Measurements from ENCODE around the gene KCNAB1.

The KCNAB1 gene

GRCh38 chr3:156432563-156432962, 312.2 kb downstream of the KCNAB1 start:
- H3K9me3 ChIP-seq (ENCODE audit: low read length) = no peaks in the 10 kb centered on the region
- H4K20me1 ChIP-seq (ENCODE audit: insufficient read depth, low read length) = no peaks in the 10 kb centered on the region
- no peak overlapping the region for H3K27ac ChIP-seq (ENCODE audit: low read depth, low read length, poor library complexity, severe bottlenecking)
- H3K9ac ChIP-seq (ENCODE audit: low read length) = no peak overlapping the region
- no peaks in the 10 kb centered on the region for H3K9me2 ChIP-seq (ENCODE audit: low read depth, low read length)
- H3K4me1 ChIP-seq (ENCODE audit: insufficient read depth, low read length, severe bottlenecking) = no peaks in the 10 kb centered on the region
- no peak overlapping the region for H3K4me3 ChIP-seq (ENCODE audit: low read depth, low read length, poor library complexity, severe bottlenecking)
- H3K36me3 ChIP-seq (ENCODE audit: insufficient read depth, low read length) = no peaks in the 10 kb centered on the region
- no peak overlapping the region for H2AFZ ChIP-seq (ENCODE audit: low read length)
- no peak overlapping the region for H3K4me2 ChIP-seq (ENCODE audit: low read length)
- no peaks in the 10 kb centered on the region for H3K27me3 ChIP-seq (ENCODE audit: insufficient read depth, low read length)
- TF ChIP-seq EZH2 (IDR thresholded peaks at IDR 0.05; ENCODE audit: borderline replicate concordance, low read length) = no peak
- TF ChIP-seq CTCF (IDR thresholded peaks at IDR 0.05; ENCODE audit: low read length) = no peak
- H3F3A ChIP-seq (ENCODE audit: insufficient read depth, low read length) = no peaks in the 10 kb centered on the region
- H3K79me2 ChIP-seq (ENCODE audit: insufficient read depth, low read length) = no peaks in the 10 kb centered on the region

DNA sequence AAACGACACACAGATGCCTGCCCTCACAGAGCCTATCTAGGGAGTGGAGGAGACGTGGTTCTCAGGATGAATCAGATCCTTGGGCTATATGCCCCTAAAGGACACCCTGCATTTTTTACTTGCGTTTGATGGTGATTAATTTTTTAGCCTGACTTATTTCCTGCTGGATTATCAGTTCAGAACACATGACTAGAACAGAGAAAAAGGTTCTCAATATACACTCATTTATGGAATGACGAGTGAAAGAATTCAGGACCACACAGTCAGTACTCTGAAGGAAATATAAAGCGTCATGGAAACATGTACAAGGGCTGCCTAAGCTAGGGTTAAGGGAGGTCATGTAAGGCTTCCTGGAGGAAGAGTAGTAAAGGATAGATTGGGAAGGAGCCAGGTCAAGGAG, 312.8 kb downstream of the KCNAB1 start:
- no peaks in the 10 kb centered on the region for H3K36me3 ChIP-seq (ENCODE audit: insufficient read depth, low read length)
- H3K9ac ChIP-seq (ENCODE audit: low read length) = no peak overlapping the region
- H3F3A ChIP-seq (ENCODE audit: insufficient read depth, low read length) = no peaks in the 10 kb centered on the region
- H3K79me2 ChIP-seq (ENCODE audit: insufficient read depth, low read length) = no peaks in the 10 kb centered on the region
- TF ChIP-seq CTCF (IDR thresholded peaks at IDR 0.05; ENCODE audit: low read length) = no peak
- no peak for TF ChIP-seq EZH2 (IDR thresholded peaks at IDR 0.05; ENCODE audit: borderline replicate concordance, low read length)
- no peak overlapping the region for H2AFZ ChIP-seq (ENCODE audit: low read length)
- no peak overlapping the region for H3K27ac ChIP-seq (ENCODE audit: low read depth, low read length, poor library complexity, severe bottlenecking)
- no peak overlapping the region for H3K4me3 ChIP-seq (ENCODE audit: low read depth, low read length, poor library complexity, severe bottlenecking)
- no peaks in the 10 kb centered on the region for H3K27me3 ChIP-seq (ENCODE audit: insufficient read depth, low read length)
- H3K9me2 ChIP-seq (ENCODE audit: low read depth, low read length) = no peaks in the 10 kb centered on the region
- no peaks in the 10 kb centered on the region for H3K4me1 ChIP-seq (ENCODE audit: insufficient read depth, low read length, severe bottlenecking)
- no peaks in the 10 kb centered on the region for H3K9me3 ChIP-seq (ENCODE audit: low read length)
- no peaks in the 10 kb centered on the region for H4K20me1 ChIP-seq (ENCODE audit: insufficient read depth, low read length)
- no peak overlapping the region for H3K4me2 ChIP-seq (ENCODE audit: low read length)

- H3K27ac ChIP-seq (ENCODE audit: low read depth, low read length, poor library complexity, severe bottlenecking) = no peak overlapping the region
- no peaks in the 10 kb centered on the region for H3K79me2 ChIP-seq (ENCODE audit: insufficient read depth, low read length)
- no peaks in the 10 kb centered on the region for H4K20me1 ChIP-seq (ENCODE audit: insufficient read depth, low read length)
- TF ChIP-seq EZH2 (IDR thresholded peaks at IDR 0.05; ENCODE audit: borderline replicate concordance, low read length) = no peak
- no peak for TF ChIP-seq CTCF (IDR thresholded peaks at IDR 0.05; ENCODE audit: low read length)
- no peak overlapping the region for H3K4me3 ChIP-seq (ENCODE audit: low read depth, low read length, poor library complexity, severe bottlenecking)
- H3K4me2 ChIP-seq (ENCODE audit: low read length) = no peak overlapping the region
- no peaks in the 10 kb centered on the region for H3K4me1 ChIP-seq (ENCODE audit: insufficient read depth, low read length, severe bottlenecking)
- no peaks in the 10 kb centered on the region for H3F3A ChIP-seq (ENCODE audit: insufficient read depth, low read length)
- no peaks in the 10 kb centered on the region for H3K36me3 ChIP-seq (ENCODE audit: insufficient read depth, low read length)
- H3K9me3 ChIP-seq (ENCODE audit: low read length) = no peaks in the 10 kb centered on the region
- H3K9ac ChIP-seq (ENCODE audit: low read length) = no peak overlapping the region
- H3K9me2 ChIP-seq (ENCODE audit: low read depth, low read length) = no peaks in the 10 kb centered on the region
- H3K27me3 ChIP-seq (ENCODE audit: insufficient read depth, low read length) = no peaks in the 10 kb centered on the region
- H2AFZ ChIP-seq (ENCODE audit: low read length) = no peak overlapping the region
These were observed 313.5 kb downstream of the KCNAB1 start for GRCh38 chr3:156433910-156434309.
